NCI-H2196 treated with DMSO at 0.1 percent for 48 hours (cell line): ENCODE measurements around the gene RNASE7.
A peak's percentile ranks its signal among the peaks of the same experiment; 100 is the strongest.

Experiments used
- DNase-seq: peaks from one replicate; lab custom pipeline; 2025; ENCODE audit not compliant: unreplicated experiment; lab: John Stamatoyannopoulos, UW

RNASE7 gene

GRCh38 chr14:21066882-21067502 is 24.8 kb downstream of the RNASE7 start:
- no peak for DNase-seq

GRCh38 chr14:21068521-21069387 is 26.6 kb downstream of the RNASE7 start:
- peak; percentile 68 for DNase-seq

GRCh38 chr14:21069388-21070082 is 27.4 kb downstream of the RNASE7 start:
- DNase-seq, result no peak

- DNase-seq, result peak; percentile 19
These were observed 28.0 kb downstream of the RNASE7 start, which contains the start of gene ARHGEF40 for GRCh38 chr14:21070083-21070609. ARHGEF40 (plus strand) TSS chr14:21070304; CDS start chr14:21070397, 93 bp downstream.

GRCh38 chr14:21070610-21071224 is 28.6 kb downstream of the RNASE7 start:
- no peak for DNase-seq

- peak; percentile 81 for DNase-seq
These were observed 29.3 kb downstream of the RNASE7 start for GRCh38 chr14:21071225-21072030.

- no peak for DNase-seq
These were observed 29.9 kb downstream of the RNASE7 start for GRCh38 chr14:21072031-21072473.

GRCh38 chr14:21072781-21073339 is 30.7 kb downstream of the RNASE7 start:
- DNase-seq, result peak; percentile 54

- no peak for DNase-seq
These were observed 31.8 kb downstream of the RNASE7 start for GRCh38 chr14:21073921-21074320.

- no peak for DNase-seq
These were observed 32.5 kb downstream of the RNASE7 start for GRCh38 chr14:21074398-21075272.

- DNase-seq, result no peak
These were observed 33.7 kb downstream of the RNASE7 start for GRCh38 chr14:21075719-21076437.

GRCh38 chr14:21077672-21078071 is 35.5 kb downstream of the RNASE7 start:
- DNase-seq, result no peak

GRCh38 chr14:21078287-21078686 is 36.1 kb downstream of the RNASE7 start:
- no peak for DNase-seq

- no peak for DNase-seq
These were observed 36.6 kb downstream of the RNASE7 start for GRCh38 chr14:21078726-21079125.

- DNase-seq, result no peak
These were observed 39.5 kb downstream of the RNASE7 start for GRCh38 chr14:21081521-21082142.

GRCh38 chr14:21083565-21084325 is 41.6 kb downstream of the RNASE7 start:
- no peak for DNase-seq

- DNase-seq, result no peak
These were observed 42.2 kb downstream of the RNASE7 start for GRCh38 chr14:21084396-21084795.
